Coronary artery (tissue), 2 donors: Measurements from ENCODE around the gene ACSS2.
"Not testable (repeated sequence)": the region's sequence is repeated elsewhere in the genome, so short reads cannot be mapped to it uniquely, and the experiment has no call there.

ENCODE experiments used
- DNase-seq: peaks from one replicate; pipeline ENCODE4 v3.0.0-alpha.2; 2017; ENCODE audit warnings: low spot score
- H3K27ac ChIP-seq, 2 donors: fragments of 200-600 bp; sonication (generic); one replicate each; pipeline ENCODE4 v1.5.1; 2016 to 2019
- H3K4me3 ChIP-seq: fragments of 200-600 bp; sonication (generic); 2 replicates; pipeline ENCODE4 v1.5.1; 2016; ENCODE audit warnings: mild to moderate bottlenecking, moderate library complexity
- TF ChIP-seq, protein P1 (sequence below): fragments of 200-600 bp; sonication (generic); IDR thresholded peaks from one replicate; pipeline ENCODE4 v1.5.1; 2019; ENCODE audit warnings: antibody characterized with exemption

The ACSS2 gene

GRCh38 chr20:34894723-34895122 is 18.3 kb downstream of the ACSS2 start:
- Histone ChIP-seq H3K27ac (no peak overlapping the region), H3K4me3 (no peak overlapping the region)
- TF ChIP-seq, protein P1, sequence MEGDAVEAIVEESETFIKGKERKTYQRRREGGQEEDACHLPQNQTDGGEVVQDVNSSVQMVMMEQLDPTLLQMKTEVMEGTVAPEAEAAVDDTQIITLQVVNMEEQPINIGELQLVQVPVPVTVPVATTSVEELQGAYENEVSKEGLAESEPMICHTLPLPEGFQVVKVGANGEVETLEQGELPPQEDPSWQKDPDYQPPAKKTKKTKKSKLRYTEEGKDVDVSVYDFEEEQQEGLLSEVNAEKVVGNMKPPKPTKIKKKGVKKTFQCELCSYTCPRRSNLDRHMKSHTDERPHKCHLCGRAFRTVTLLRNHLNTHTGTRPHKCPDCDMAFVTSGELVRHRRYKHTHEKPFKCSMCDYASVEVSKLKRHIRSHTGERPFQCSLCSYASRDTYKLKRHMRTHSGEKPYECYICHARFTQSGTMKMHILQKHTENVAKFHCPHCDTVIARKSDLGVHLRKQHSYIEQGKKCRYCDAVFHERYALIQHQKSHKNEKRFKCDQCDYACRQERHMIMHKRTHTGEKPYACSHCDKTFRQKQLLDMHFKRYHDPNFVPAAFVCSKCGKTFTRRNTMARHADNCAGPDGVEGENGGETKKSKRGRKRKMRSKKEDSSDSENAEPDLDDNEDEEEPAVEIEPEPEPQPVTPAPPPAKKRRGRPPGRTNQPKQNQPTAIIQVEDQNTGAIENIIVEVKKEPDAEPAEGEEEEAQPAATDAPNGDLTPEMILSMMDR = no peak
- no peak for DNase-seq

- DNase-seq = no peak
- TF ChIP-seq, protein P1 = no peak
- Histone ChIP-seq H3K4me3 (no peak overlapping the region), H3K27ac (peak overlapping the region in 1 of 2 donors; percentile 42)
Observed at GRCh38 chr20:34895465-34895864, 19.1 kb downstream of the ACSS2 start.

GRCh38 chr20:34896086-34896621 is 19.7 kb downstream of the ACSS2 start:
- Histone ChIP-seq H3K4me3 (no peak overlapping the region), H3K27ac (peak overlapping the region in 1 of 2 donors; percentile 42)
- TF ChIP-seq, protein P1 = no peak
- DNase-seq = no peak

GRCh38 chr20:34898129-34898528 is 21.7 kb downstream of the ACSS2 start:
- DNase-seq = not testable (repeated sequence)

DNA sequence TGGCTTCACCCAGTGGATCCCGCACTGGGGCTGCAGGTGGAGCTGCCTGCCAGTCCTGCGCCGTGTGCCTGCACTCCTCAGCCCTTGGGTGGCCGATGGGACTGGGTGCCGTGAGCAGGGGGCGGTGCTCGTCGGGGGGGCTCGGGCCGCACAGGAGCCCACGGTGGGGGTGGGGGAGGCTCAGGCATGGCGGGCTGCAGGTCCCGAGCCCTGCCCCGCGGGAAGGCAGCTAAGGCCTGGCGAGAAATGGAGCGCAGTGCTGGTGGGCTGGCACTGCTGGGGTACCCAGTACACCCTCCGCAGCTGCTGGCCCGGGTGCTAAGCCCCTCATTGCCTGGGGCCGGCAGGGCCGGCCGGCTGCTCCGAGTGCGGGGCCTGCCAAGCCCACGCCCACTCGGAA is 22.3 kb downstream of the ACSS2 start:
- not testable (repeated sequence) for H3K27ac ChIP-seq, H3K4me3 ChIP-seq, DNase-seq

More at GRCh38 chr20:34898129-34898528, 21.7 kb downstream of the ACSS2 start:
- not testable (repeated sequence) for H3K27ac ChIP-seq, H3K4me3 ChIP-seq

DNA sequence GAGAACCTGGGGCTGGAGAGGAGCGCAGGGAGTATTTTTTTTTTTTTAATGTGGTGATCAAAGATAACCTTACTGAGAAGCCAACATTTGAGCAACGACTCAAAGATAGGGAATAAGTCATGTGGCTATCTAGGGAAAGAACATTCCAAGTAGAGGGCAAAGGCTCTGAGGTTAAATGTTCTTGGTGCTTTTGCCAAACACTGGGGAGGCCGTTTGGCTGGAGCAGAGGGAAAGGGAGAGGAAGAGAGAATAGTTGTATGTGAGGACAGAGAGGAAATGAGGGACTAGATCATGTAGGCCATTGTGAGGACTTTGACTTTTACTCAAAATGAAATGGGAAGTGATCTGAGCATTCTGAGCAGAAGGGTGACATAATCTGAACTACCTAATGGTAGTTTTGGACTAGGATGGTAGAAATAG is 27.8 kb downstream of the ACSS2 start:
- DNase-seq = no peak
- H3K27ac ChIP-seq = peak overlapping the region in 1 of 2 donors; percentile 48
- TF ChIP-seq, protein P1 = no peak
- H3K4me3 ChIP-seq = no peak overlapping the region

DNA sequence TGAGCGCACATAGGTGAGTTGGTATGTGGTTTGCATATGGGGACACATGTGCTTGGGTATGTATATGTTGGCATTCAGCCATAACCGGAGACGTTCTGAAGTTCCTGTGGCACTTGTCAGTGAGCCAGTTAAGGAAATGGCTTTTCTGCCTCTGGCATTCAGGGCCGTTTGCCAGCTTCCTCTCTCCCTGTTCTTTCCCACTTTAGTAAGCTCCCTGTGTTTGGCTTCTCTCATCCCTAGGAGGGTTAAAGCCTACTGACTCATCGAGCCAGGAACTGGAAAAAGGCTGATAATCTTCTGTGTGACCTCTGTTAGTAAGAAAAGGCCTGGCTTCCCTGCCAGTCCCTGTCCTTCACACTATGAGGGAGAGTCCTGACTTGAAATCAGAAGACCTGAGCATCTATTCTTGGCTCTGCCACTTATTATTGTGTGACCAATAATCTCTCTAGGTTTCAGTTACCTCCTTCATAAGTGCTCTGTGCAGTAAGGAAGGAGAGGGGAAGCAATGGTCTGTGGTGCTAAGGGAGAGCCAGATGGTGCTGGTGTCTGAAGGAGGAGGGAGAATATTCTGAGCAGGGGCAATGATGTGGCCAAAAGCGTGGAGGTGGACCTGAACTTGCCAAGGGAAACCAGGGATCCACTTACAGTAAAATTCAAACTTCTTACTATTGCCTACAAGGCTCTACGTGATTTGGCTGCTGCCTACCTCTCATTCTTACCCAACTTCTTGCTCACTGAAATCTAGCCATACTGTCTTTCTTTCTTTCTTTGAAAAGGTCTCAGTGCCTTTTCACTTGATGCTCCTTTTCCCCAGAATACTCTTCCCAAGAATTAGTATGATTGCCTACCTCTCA is 31.4 kb downstream of the ACSS2 start:
- no peak for DNase-seq
- Histone ChIP-seq H3K27ac (peak overlapping the region; percentile 24 to 86), H3K4me3 (peak overlapping the region; percentile 26)
- TF ChIP-seq, protein P1 = no peak

DNA sequence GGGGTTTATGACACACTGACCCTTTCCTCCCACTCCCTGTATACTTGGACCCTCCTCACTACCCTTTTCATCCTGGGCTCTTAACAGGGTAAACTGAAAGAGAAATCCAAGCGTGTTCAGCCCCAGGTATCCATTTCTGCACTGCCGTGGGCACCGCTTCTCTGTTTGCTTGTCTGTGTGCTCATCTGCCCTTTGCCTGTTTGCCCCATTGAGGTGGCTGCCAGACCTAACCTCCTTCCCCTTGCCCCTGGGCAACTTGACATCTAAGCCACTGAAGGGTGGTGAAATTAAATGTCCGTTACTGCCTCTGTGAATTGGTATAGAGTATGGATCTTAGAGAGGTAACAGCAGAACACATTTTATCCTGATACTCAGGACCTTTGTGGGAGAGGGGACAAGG is 38.7 kb downstream of the ACSS2 start:
- TF ChIP-seq, protein P1 = no peak
- DNase-seq = no peak
- Histone ChIP-seq H3K27ac (no peak overlapping the region), H3K4me3 (no peak overlapping the region)
